GM18909 (cell line): ENCODE measurements around the gene CPT1B.

Experiments used
- ATAC-seq: cut with Tn5 transposase; IDR thresholded peaks from one replicate; pipeline ENCODE4 v1.9.1; 2021; ENCODE audit warnings: mild to moderate bottlenecking; ENCODE audit not compliant: unreplicated experiment, poor library complexity

Gene CPT1B

GRCh38 chr22:50530877-50531545 is 47.2 kb downstream of the CPT1B start:
- ATAC-seq, result peak; percentile 28

GRCh38 chr22:50530580-50530876 is 47.7 kb downstream of the CPT1B start:
- peak; percentile 1 for ATAC-seq

DNA sequence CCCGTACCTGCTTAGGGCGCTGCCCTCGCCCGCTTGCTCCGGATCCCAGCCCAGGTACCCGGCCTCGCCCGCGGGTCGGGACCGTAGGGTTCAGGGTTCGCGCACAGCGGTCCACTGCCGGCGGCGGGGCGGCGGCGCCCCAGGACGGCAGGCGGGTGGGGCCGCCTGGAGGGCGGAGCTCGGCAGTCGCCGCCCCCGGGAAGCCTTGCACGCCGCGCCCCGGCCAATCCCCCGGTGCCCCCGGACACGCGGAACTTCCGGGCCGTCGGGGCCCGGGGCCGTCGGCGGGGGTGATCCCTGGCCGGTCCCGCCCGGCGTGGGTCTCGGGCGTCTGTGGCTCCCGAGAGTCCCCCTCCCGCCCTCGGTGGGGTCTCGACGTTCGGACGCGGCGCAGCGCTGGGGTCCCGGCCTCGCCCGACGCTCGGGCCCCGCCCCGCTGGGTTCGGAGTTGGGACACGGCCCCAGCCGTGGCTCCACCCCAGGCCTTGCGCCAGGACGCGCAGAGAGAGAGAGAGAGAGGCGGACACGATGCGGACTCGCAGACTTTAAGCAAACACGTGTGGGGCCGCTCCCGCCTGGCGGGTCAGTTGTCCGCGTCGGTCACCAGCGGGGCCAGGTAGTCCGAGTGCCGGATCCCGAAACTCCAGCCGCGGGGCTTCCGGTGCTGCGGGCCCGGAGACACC is 48.2 kb downstream of the CPT1B start, which contains the start of gene TYMP:
TYMP (minus strand) TSS at position 116 of the 683 bp plus-strand sequence. CDS start 303 bp downstream, outside the sequence.
- peak; percentile 17 for ATAC-seq

- no peak for ATAC-seq
These were observed 48.8 kb downstream of the CPT1B start for GRCh38 chr22:50529416-50529896.

GRCh38 chr22:50528682-50529415 is 49.4 kb downstream of the CPT1B start:
- ATAC-seq, result no peak

DNA sequence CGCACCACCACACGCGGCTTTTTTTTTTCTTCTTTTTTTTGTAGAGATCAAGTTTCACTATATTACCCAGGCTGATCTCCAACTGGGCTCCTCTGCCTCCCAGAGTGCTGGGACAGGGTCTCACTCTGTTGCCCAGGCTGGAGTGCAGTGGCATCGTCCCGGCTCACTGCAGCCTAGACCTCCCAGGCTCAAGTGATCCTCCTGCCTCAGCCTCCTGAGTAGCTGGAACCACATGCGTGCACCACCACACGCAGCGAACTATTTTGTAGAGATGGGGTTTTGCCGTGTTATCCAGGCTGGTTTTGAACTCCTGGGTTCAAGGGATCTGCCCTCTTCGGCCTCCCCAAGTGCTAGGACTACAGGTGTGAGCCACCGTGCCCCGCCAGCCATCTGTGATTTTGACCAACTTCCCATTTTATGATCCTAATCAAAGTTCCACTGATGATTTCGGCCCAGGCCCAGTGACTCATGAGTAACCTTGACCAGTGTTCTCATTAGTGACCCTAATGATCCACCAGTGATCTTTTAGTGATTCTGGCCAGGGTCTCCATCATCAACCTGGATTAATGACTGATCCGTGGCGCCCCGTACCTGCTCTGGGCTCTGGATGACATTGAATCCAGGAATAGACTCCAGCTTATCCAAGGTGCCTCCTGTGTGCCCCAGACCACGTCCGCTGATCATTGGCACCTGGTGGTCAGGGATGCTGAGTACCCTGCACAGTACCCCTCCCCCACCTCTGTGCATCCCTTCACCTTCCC is 50.1 kb downstream of the CPT1B start:
- no peak for ATAC-seq

GRCh38 chr22:50526834-50527801 is 51.1 kb downstream of the CPT1B start:
- no peak for ATAC-seq

- peak; percentile 27 for ATAC-seq
These were observed 52.0 kb downstream of the CPT1B start for GRCh38 chr22:50526108-50526833.

GRCh38 chr22:50525858-50526107 is 52.4 kb downstream of the CPT1B start:
- peak; percentile 23 for ATAC-seq

DNA sequence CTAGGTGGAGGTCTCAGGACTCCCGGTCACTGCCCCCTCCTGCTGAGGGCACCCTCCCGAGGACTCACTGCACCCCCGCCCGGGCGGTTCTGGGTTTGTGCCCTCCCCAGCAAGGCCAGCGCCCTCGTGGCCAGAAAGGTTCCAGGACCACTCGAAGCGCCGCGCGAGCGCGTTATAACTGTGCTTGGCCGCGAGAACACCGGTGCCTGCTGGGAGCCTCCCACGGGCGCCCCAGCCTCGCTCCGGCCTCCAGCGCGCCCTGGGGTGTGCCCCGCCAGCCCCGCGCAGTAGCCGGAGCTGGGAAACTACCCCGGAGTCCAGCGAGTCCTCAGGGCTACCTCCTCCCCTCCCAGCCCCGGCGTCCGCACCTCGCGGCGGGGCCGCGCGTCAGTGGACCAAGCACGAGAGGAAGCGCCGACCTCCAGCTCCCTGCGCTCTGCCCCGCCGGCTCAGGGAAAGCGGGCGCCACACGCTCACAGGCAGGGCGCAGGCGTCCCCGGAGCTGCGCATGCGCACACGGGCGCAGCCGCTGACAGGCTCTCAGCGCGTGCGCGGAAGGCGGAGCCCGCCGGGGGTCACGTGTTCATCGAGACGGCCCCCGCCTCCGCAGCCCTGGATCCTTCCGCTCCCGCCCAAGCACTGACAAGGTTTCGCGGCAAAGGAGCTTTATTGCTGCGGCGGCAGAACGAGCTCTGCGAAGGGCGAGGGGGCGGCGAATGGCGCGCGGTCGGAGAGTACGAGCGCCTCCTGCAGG is 52.9 kb downstream of the CPT1B start, which contains the start of gene SCO2:
SCO2 (minus strand) TSS at position 495 of the 754 bp plus-strand sequence. CDS start 1,187 bp downstream, outside the sequence.
- ATAC-seq, result peak; percentile 47

DNA sequence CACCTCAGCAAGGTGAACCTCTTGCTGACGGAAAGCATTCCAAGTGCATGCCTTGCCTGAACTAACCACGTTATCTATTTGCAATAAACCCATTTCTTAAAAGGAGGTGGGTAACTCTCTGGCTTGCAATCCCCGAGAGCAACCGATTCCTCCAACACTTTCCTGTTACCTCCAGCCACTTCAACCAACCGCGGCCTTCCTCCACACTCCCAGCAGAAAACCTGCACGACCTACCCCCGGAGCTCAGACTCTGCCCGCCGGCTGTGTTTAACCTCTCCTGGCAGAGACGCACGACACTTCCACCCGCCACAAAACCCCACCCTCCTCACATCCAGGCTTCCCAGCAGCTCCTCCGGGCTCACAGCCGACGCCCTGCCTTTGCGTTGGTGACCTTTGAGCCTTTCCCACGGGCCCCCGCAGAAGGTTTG is 53.5 kb downstream of the CPT1B start:
- no peak for ATAC-seq

GRCh38 chr22:50523806-50524675 is 54.2 kb downstream of the CPT1B start:
- ATAC-seq, result no peak

DNA sequence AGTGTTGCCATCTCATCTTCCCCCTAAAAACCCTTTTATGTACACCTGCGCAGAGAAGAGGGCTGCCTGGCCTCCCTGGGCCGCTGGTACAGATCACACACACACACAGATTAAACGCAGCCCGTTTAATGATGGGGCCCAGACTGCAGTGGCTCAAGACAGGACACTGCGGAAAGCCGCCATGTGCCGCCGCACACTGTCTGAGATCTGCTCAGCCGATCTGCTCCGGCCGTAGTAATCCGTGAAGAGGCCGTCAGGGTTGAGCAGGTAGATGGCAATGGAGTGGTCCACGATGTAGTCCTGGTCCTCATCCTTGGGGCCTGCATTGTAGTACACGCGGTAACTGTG is 54.8 kb downstream of the CPT1B start:
- ATAC-seq, result no peak

GRCh38 chr22:50522806-50523438 is 55.3 kb downstream of the CPT1B start:
- ATAC-seq, result no peak

DNA sequence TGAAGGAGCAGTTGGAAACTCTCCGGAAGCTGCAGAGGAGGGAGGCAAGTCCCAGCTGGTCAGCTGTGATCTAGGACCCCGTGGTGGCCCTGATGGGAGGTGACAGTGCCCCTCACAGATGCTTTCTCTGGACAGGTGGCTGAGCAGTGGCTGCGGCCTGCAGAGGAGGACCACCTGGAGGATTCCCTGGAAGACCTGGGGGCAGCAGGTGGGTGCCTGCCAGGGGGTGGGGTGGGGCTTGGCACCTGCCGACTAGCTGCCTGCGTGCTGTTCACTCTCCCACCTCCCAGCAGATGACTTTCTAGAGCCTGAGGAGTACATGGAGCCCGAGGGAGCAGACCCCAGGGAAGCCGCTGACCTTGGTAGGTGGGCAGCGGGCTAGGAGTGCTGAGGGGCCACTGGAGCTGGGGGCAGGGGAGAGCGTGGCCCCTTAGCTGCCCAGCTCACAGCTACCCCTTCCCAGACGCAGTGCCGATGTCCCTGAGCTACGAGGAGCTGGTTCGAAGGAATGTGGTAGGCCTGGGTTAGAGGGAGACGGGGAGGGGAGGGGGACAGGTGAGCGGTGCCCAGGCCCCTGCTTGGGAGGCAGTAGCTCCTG is 55.9 kb downstream of the CPT1B start:
- ATAC-seq, result no peak

DNA sequence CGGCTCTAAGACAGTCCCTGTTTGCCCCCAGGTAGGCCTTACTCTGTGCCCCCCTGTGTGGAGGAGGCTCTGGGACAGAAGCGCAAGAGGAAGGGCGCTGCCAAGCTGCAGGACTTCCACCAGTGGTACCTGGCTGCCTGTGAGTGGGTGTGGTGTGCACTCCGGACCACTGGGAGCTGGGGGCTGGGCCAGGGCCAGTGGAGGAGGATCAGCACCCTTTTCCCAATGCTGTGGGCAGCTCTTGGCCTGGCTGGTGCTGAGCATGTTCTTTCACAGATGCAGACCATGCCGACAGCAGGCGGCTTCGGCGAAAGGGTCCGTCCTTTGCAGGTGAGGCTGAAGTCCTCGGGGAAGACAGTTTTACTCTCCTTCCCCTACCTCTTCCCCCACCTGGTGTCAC is 56.5 kb downstream of the CPT1B start:
- no peak for ATAC-seq
